Activated CD8-positive, alpha-beta memory T cell treated with anti-CD3 and anti-CD28 coated beads, Interleukin-2, amount 50 U/mL, for 4 hours (primary cell): ENCODE results near the gene CSPG4.

Experiments
- DNase-seq: peaks from one replicate; pipeline ENCODE4 v3.0.0-alpha.2; 2020

CSPG4 gene

GRCh38 chr15:75663931-75664421, 48.7 kb downstream of the CSPG4 start:
- DNase-seq = no peak

GRCh38 chr15:75662823-75663519, 49.7 kb downstream of the CSPG4 start:
- no peak for DNase-seq

GRCh38 chr15:75661756-75662140, 50.9 kb downstream of the CSPG4 start:
- DNase-seq = no peak

DNA sequence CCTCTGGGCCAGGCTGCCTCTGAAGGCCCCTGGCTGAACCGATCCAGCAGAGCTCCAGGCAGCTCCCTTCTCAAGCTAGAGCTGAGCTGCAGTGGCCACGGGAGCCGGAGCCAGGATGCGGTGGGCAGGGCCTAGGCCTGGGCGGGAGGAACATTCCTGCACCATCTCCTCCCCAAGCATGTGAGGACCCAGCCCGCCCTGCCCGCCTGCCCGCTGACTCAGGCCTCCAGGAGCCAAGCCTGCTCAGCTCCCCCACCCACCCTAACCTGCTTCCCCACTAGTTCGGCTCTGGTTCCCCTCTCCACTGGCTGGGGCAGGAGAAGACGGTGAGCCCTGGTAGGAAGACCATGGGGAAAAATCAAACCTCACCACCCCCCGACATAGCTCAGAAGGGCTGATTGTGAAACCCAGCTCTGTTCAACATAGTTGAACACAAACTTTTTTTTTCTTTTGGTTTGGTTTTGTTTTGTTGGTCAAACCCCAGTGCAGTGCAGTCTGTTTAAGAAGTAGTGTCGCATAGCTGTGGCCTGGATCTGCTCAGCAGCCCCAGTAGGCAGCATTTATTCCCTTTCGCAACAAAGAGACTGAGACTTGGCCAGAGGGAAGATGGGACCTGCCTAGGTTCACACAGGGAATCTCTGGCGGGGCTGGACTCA, 51.4 kb downstream of the CSPG4 start:
- no peak for DNase-seq

DNA sequence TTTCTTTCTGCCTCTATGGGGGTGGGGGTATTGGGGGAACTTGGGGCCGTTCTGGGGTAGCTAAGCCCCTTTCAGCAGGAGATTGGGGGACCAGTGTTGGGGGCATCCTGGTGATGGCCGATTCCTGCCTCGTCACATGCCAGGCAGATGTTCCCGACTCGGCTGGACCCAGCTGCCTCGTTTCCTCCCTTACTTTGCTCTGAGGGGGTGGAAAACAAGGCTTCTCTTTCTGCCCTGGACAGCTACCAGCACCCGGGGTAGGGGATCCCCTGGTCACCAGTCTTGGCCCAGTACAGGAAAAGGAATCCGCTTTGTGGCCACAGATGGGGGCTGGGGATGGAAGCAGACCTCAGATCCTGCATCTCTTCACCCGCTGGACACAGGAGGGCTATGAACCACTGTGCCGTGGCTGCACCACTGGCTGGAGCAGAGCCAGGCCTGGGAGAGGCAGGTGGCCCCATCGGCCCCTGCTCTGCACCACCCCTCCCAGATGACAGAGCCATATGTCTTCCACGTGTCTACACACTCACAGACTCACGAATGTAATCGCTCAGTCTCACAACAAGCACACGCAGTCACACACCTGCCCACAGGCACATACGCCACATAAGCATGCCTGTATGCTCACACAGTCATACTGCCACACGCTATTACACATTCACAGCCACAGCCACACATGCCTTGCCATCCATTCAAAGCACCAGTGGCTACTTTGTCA, 52.6 kb downstream of the CSPG4 start:
- no peak for DNase-seq

GRCh38 chr15:75659141-75659771, 53.4 kb downstream of the CSPG4 start:
- DNase-seq = no peak

GRCh38 chr15:75656813-75657212, 55.8 kb downstream of the CSPG4 start:
- no peak for DNase-seq

DNA sequence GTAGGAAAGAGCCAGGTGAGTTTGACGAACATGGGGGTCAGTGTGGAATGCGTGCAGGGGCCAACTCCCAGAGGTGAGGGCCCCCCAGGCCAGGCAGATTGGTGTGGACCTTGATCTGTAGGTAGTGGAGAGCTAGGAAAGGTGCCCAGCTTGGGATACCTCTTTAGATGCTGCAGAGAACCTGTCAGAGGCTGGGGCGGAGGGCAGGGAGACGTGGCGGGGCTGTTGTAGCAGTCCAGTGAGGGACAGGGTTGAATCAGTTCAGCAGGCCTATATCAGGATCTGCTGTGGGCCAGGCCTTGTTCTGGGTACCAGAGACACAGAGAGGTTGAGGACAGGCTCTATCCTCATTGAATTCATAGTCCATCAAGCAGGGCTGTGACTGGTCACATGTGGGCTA, 56.3 kb downstream of the CSPG4 start:
- no peak for DNase-seq

- DNase-seq = no peak
Measured at GRCh38 chr15:75655931-75656330, 56.7 kb downstream of the CSPG4 start.

DNA sequence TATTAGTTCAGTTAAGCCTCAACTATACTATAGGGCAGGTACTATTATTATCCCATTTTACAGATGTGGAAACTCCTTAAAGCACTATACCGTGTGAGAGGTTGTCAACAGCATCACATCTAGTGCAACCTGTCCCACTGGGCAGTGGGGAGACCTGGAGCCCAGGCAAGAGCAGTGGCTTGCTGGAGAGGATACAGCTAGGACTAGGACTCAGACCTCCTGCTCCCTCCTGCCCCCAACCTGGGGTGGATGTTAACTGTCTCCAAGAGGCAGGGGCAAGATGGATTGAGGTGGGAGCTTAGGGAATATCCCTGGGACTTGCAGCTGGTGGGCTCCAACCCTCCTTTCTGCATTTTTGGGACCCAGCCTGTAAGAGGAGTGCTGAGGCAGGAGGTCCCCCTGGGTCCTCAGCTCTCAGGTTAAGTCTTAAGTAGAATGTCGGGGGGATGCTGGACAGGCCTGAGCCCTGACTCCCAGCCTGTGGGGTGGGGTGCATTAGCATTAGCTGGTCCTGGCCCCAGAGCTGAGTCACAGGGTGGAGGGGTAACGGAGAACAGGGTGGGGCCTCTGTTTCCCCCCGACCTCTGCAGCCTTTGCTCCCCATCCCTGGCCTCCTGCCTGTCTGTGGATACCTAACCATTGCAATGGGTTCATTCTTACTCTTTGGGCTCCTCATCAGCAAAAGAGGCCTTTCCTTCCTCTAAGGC, 58.3 kb downstream of the CSPG4 start:
- DNase-seq = no peak

DNA sequence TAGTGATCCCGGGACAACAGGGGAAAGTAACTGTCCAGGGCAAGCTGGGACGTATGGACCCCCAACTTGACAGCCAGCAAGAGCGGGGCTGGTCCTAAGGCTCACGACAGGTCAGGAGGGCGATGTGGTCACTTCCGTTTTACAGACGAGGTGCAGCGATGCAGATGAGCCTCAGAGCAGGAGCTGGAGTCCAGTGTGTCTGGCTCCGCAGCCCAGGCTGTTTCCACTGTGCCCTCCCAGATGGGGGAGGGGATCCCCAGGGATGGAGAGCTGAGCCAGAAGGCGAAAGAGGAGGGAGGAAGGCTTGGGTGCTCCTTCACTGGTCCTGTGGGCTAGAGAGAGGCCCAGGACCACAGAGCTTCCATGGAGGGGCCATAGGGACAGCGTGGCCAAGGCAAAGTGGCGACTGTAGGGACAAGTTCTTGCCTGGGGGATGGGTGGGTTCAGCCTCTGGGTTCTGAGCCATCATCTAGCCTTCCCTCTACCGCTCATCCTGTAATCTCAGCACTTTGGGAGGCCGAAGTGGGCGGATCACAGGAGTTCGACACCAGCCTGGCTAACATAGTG, 59.2 kb downstream of the CSPG4 start:
- DNase-seq = no peak

DNA sequence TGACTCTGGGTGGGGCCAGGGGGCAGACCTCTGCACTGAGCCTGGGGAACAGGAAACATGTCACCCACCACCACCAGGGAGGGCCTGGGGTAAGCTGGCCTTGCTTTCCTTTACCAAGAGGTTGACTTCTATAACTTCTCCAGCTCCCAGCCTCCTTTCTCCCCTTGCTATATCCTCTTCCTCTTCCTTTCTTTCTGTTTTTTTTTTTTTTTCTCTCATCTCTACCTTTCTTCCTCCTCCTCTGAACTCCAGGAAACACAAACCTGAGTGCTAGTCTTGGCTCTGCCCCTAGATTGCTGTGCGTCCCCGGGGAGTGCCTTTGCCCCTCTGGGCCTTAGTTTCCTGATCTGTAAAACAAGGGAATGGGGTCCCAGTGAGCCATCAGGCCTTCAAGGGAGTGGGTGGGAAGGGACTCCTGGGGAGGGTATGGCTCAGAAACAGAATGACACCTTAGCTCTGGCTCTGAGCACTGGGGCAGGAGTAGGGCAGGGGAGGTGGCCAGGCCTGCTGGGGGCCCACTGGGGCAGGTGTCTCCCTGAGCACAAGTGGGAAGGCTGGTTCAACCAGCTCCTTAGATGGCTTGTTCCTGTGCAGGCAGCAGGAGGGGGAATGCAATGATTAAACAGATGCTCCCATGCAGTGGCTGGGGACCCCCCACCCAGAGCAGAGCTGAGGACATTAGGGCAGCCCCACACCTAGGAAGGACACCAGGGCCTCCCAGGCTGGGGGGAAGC, 60.7 kb downstream of the CSPG4 start:
- no peak for DNase-seq

- DNase-seq = no peak
Measured at GRCh38 chr15:75650908-75651809, 61.5 kb downstream of the CSPG4 start.

GRCh38 chr15:75649848-75650247, 62.8 kb downstream of the CSPG4 start:
- DNase-seq = no peak

DNA sequence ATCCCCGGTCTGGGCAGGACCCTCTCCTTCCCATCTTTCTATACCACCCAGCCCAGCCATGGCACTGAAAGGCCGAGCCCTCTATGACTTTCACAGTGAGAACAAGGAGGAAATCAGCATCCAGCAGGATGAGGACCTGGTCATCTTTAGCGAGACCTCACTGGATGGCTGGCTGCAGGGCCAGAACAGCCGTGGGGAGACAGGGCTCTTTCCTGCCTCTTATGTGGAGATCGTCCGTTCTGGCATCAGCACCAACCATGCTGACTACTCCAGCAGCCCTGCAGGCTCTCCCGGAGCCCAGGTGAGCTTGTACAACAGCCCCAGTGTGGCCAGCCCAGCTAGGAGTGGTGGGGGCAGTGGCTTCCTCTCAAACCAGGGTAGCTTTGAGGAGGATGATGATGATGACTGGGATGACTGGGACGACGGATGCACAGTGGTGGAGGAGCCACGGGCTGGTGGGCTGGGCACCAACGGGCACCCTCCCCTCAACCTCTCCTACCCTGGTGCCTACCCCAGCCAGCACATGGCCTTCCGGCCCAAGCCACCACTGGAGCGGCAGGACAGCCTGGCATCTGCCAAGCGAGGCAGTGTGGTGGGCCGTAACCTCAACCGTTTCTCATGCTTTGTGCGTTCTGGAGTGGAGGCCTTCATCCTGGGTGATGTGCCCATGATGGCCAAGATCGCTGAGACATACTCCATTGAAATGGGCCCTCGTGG, 63.4 kb downstream of the CSPG4 start:
- no peak for DNase-seq

DNA sequence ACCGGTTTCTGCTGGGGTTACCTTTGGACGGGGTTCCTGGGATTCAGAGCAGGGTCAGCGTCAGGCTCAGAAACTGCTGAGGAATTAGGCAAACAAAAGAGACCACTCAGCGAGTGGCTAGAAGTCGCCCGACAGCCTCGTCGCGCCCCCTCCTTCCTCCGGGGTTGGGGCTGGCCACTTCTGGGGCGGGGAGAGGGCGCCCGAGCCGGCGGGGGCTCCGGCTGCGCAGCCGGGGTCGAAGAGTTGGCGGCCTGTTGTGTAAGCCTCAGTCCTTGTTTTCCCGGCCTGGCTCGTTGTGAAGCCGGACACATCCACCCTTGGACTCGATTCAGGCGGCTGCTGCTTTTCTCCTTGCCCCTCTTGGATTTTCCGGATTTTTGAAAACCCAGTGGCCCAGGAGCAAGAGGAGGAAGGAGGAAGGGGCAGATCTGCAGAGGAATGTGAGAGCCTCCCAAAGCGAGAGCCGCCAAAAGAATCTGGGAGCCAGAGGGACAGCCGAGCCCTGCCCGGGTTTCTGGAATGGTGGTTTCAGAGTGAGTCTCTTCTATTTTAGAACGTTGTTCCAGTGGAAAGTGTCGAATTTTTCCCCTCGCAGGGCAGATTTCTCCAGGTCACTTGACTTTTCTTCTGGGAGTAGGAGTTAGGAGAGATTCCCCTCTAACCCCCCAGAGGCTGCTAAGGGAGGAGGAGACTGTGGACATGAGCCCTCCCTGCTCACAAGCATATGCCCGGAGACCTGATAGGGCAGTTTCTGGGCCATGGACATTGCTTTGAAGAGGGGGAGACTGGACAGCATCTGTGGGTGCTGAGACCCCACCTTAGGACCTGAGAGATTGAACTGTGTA, 64.3 kb downstream of the CSPG4 start:
- DNase-seq = no peak

- peak; percentile 62 for DNase-seq
Measured at GRCh38 chr15:75647370-75648155, 65.1 kb downstream of the CSPG4 start, which contains the start of gene SNX33. Gene SNX33 (plus strand): TSS chr15:75647912. CDS start chr15:75649103, 1,191 bp downstream.

DNA sequence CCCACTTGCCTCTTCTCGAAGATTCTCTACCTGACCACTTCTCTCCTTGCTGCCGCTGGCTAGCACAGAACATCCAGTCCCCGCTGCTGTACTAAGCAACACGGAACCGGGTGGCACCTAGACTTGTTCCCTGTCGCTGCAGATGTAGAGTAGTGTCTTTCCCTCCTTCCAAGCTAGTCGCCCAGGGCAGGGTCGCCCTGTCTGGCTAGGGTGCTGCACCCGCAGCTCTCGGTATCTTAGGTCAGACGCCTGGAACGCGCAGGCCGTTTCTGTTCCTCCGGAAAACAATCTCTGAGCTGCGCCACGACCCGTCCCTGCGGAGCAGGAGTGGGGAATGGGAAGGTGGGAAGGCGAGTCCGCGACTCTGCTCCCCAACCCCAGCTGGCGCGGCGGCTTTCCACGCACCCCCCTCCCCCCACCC, 65.7 kb downstream of the CSPG4 start:
- DNase-seq = no peak
